ENCODE results near the gene SYNCRIP. TPM values are rescaled to one million over a fixed set of nuclear protein-coding genes. Genes with fewer than 3 reads are reported as not detected.
A peak's percentile ranks its signal among the peaks of the same experiment; 100 is the strongest.

SYNCRIP gene
- total and polyA plus RNA-seq, 8 donors: 72.2 to 182 (median 156) TPM

DNA sequence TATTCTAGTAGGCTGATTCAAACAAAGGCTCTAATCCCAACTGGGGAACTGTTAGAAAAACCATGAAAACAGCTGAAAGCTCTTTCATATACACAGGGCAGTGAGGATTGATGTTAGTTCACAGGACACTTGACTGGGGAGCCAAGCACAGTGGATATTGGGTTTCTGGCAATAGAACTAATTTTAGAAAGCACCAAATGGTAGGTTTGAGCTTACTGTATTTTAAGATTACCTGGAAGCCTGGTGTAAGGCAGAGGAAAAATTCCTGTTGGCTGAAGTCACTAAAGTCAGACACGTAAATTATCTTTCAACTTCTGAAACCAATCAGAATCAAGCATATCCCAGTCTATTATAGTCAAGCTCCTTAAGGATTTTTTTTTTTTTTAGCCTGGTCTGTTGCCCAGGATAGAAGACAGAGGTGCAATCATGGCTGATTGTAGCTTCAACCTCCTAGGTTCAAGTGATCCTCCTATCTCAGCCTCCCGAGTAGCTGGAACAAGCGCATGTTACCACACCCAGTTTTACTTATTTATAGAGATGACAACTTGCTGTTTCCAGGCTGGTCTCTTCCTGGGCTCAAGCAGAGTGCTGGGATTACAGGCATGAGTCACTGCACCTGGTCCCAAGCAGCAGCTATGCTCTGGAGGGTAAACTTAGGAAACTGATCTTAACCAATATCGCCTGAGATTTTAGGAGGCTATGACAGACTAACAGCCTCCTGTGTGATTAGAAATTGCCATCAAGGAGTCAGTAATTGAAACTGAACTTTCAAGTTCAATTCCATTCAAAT, 32.5 kb upstream of the SYNCRIP start:
- no peaks in the 10 kb centered on the region for H3K9me3 ChIP-seq
- H3K4me3 ChIP-seq: peak overlapping the region in 1 of 2 donors; percentile 73
- ATAC-seq: no peak
- peaks cover 0 to 32% of the 10 kb centered on the region in 2 donors for H3K36me3 ChIP-seq
- H3K27ac ChIP-seq: no peak overlapping the region
- no peak for DNase-seq
- H3K27me3 ChIP-seq: no peaks in the 10 kb centered on the region
- H3K4me1 ChIP-seq: peaks cover 9 to 51% of the 10 kb centered on the region in 2 donors
- intact Hi-C loops (cut with DNase I): loop anchor here in 1 of 2 donors (5.0 kb wide), 1 partner anchor 33 kb away; the partner anchor contains the start of gene SYNCRIP
- TF ChIP-seq, protein P1, sequence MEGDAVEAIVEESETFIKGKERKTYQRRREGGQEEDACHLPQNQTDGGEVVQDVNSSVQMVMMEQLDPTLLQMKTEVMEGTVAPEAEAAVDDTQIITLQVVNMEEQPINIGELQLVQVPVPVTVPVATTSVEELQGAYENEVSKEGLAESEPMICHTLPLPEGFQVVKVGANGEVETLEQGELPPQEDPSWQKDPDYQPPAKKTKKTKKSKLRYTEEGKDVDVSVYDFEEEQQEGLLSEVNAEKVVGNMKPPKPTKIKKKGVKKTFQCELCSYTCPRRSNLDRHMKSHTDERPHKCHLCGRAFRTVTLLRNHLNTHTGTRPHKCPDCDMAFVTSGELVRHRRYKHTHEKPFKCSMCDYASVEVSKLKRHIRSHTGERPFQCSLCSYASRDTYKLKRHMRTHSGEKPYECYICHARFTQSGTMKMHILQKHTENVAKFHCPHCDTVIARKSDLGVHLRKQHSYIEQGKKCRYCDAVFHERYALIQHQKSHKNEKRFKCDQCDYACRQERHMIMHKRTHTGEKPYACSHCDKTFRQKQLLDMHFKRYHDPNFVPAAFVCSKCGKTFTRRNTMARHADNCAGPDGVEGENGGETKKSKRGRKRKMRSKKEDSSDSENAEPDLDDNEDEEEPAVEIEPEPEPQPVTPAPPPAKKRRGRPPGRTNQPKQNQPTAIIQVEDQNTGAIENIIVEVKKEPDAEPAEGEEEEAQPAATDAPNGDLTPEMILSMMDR (IDR thresholded peaks at IDR 0.05): no peak

GRCh38 chr6:85674604-85675003, 31.9 kb upstream of the SYNCRIP start:
- no peaks in the 10 kb centered on the region for H3K9me3 ChIP-seq
- peaks cover 0 to 32% of the 10 kb centered on the region in 2 donors for H3K36me3 ChIP-seq
- no peaks in the 10 kb centered on the region for H3K27me3 ChIP-seq
- DNase-seq: no peak
- H3K4me3 ChIP-seq: no peak overlapping the region
- H3K4me1 ChIP-seq: peaks cover 9 to 52% of the 10 kb centered on the region in 2 donors
- no peak for ATAC-seq
- intact Hi-C loops (cut with DNase I): loop anchor here in 1 of 2 donors (5.0 kb wide), 1 partner anchor 32 kb away; the partner anchor contains the start of gene SYNCRIP
- no peak overlapping the region for H3K27ac ChIP-seq
- TF ChIP-seq, protein P1 (IDR thresholded peaks at IDR 0.05): no peak

- H3K4me3 ChIP-seq: no peak overlapping the region
- no peak overlapping the region for H3K27ac ChIP-seq
- H3K27me3 ChIP-seq: no peaks in the 10 kb centered on the region
- intact Hi-C loops (cut with DNase I): no loop called here
- H3K36me3 ChIP-seq: peaks cover 0 to 32% of the 10 kb centered on the region in 2 donors
- TF ChIP-seq, protein P1 (IDR thresholded peaks at IDR 0.05): no peak
- peaks cover 5 to 44% of the 10 kb centered on the region in 2 donors for H3K4me1 ChIP-seq
- no peak for ATAC-seq
- DNase-seq: no peak
- H3K9me3 ChIP-seq: no peaks in the 10 kb centered on the region
Observed at GRCh38 chr6:85673198-85674139, 30.8 kb upstream of the SYNCRIP start.

GRCh38 chr6:85672623-85673022, 29.9 kb upstream of the SYNCRIP start:
- no peak for ATAC-seq
- Histone ChIP-seq H3K9me3 (no peaks in the 10 kb centered on the region), H3K27me3 (no peaks in the 10 kb centered on the region), H3K4me1 (peaks cover 5 to 44% of the 10 kb centered on the region in 2 donors), H3K27ac (no peak overlapping the region), H3K36me3 (peaks cover 0 to 32% of the 10 kb centered on the region in 2 donors), H3K4me3 (no peak overlapping the region)
- intact Hi-C loops (cut with DNase I): no loop called here
- DNase-seq: no peak
- TF ChIP-seq, protein P1 (IDR thresholded peaks at IDR 0.05): no peak
